GM10248 (cell line): Measurements from ENCODE around the gene METTL6.

Experiments
- CTCF ChIA-PET: fragments of 300-600 bp; sonication (Branson Sonifier 250); formaldehyde crosslinking; extraction: SDS; loops from one replicate; lab custom pipeline; 2021; ENCODE audit warnings: antibody characterized with exemption; lab: Yijun Ruan, JAX
- POLR2A ChIA-PET: fragments of 350-650 bp; sonication (Branson Sonifier 250); formaldehyde crosslinking; extraction: SDS; loops from one replicate; lab custom pipeline; 2020; ENCODE audit warnings: antibody characterized with exemption; lab: Yijun Ruan, JAX
- DNase-seq: peaks from one replicate; pipeline ENCODE4 v3.0.0; 2012; ENCODE audit errors: extremely low spot score
- CTCF ChIP-seq: IDR thresholded peaks from 2 replicates; pipeline ENCODE4 v1.5.1; 2012; ENCODE audit warnings: mild to moderate bottlenecking, low read depth; ENCODE audit errors: extremely low read depth, missing control alignments, control extremely low read depth

The METTL6 gene

GRCh38 chr3:15452156-15452555, 24.8 kb upstream of the METTL6 start:
- CTCF ChIA-PET, result interaction anchor here (1.2 kb wide), 1 partner anchor 11 kb away, joined by 3 read pairs; no protein-coding TSS in a partner anchor
- POLR2A ChIA-PET, result no interaction called here
- DNase-seq, result no peak
- no peak for TF ChIP-seq CTCF

GRCh38 chr3:15451216-15452113, 24.1 kb upstream of the METTL6 start:
- no peak for TF ChIP-seq CTCF
- ChIA-PET POLR2A (no interaction called here), CTCF (no interaction called here)
- DNase-seq, result no peak

- POLR2A ChIA-PET, result no interaction called here
- CTCF ChIA-PET, result no interaction called here
These were observed 23.3 kb upstream of the METTL6 start for GRCh38 chr3:15450438-15451215.

GRCh38 chr3:15449489-15450224, 22.3 kb upstream of the METTL6 start:
- POLR2A ChIA-PET, result no interaction called here
- no peak for DNase-seq
- TF ChIP-seq CTCF, result no peak
- CTCF ChIA-PET, result no interaction called here

More at GRCh38 chr3:15450438-15451215, 23.3 kb upstream of the METTL6 start:
- DNase-seq, result no peak
- no peak for TF ChIP-seq CTCF

GRCh38 chr3:15443826-15444524, 16.6 kb upstream of the METTL6 start:
- no peak for TF ChIP-seq CTCF
- CTCF ChIA-PET, result interaction anchor here (1.0 to 2.6 kb wide), 6 partner anchors 8 to 39 kb away, joined by 3 to 12 read pairs (median 4); no protein-coding TSS in a partner anchor
- no peak for DNase-seq
- POLR2A ChIA-PET, result interaction anchor here (1.0 kb wide), 1 partner anchor 14 kb away, joined by 3 read pairs; no protein-coding TSS in a partner anchor
